SK-N-SH (cell line): ENCODE data around the gene DLL4. TPM values are rescaled to one million over a fixed set of nuclear protein-coding genes. Genes with fewer than 3 reads are reported as not detected.

Source experiments
- CTCF ChIA-PET: fragments of 300-600, 350-600 bp; formaldehyde crosslinking; extraction: SDS; loops from one replicate; lab custom pipeline; 2021; lab: Yijun Ruan, JAX
- POLR2A ChIA-PET: fragments of 350-600 bp; sonication (Branson Sonifier 250); formaldehyde crosslinking; extraction: SDS; loops from one replicate; lab custom pipeline; 2020; ENCODE audit warnings: antibody characterized with exemption, inconsistent platforms; lab: Yijun Ruan, JAX
- DNase-seq: peaks from one replicate; pipeline ENCODE4 v3.0.0; 2012
- H2AFZ ChIP-seq: fragments of 200-600 bp; sonication (generic); 2 replicates; pipeline ENCODE4 v1.8.1; 2016; ENCODE audit warnings: antibody characterized with exemption, mild to moderate bottlenecking, low read depth
- H3F3A ChIP-seq: fragments of 200-600 bp; sonication (generic); replicated peaks from 2 replicates; pipeline ENCODE3; 2016; ENCODE audit warnings: antibody characterized with exemption, mild to moderate bottlenecking; ENCODE audit not compliant: insufficient read depth
- H3K27ac ChIP-seq, 2 experiments: fragments of 200-500 bp in 1 of 2; fragments of 200-600 bp in 1 of 2; sonication (Bioruptor generic) in 1 of 2; sonication (generic), shearing (Covaris generic) in 1 of 2; 2 replicates each; pipeline versions ENCODE4 v1.5.1 to v1.6.1; 2014 to 2016; ENCODE audit warnings: low read depth in 2 of 2, inconsistent platforms in 1 of 2, low read length in 1 of 2, mild to moderate bottlenecking in 1 of 2, mixed read lengths in 1 of 2
- H3K27me3 ChIP-seq: fragments of 200-600 bp; sonication (generic), shearing (Covaris generic); 2 replicates; pipeline ENCODE4 v1.6.1; 2016; ENCODE audit warnings: mixed run types; ENCODE audit not compliant: insufficient read depth
- H3K36me3 ChIP-seq, 2 experiments: fragments of 200-500 bp in 1 of 2; fragments of 200-600 bp in 1 of 2; sonication (Bioruptor generic) in 1 of 2; sonication (generic) in 1 of 2; replicated peaks in 1 of 2; 2 replicates each; pipeline versions ENCODE3 to v1.5.1; 2014 to 2016; ENCODE audit warnings: low read length in 1 of 2, mild to moderate bottlenecking in 1 of 2; ENCODE audit not compliant: insufficient read depth in 2 of 2, control insufficient read depth in 1 of 2
- H3K4me1 ChIP-seq, 2 experiments: fragments of 200-500 bp in 1 of 2; fragments of 200-600 bp in 1 of 2; sonication (Bioruptor generic) in 1 of 2; sonication (generic), shearing (Covaris generic) in 1 of 2; 2 replicates each; pipeline versions ENCODE4 v1.5.1 to v1.6.1; 2014 to 2016; ENCODE audit warnings: low read depth in 1 of 2, low read length in 1 of 2, mixed run types in 1 of 2; ENCODE audit not compliant: insufficient read depth in 2 of 2, control insufficient read depth in 1 of 2
- H3K4me2 ChIP-seq: fragments of 200-600 bp; sonication (generic), shearing (Covaris generic); 2 replicates; pipeline ENCODE4 v1.6.1; 2017; ENCODE audit warnings: mixed run types
- H3K4me3 ChIP-seq, 2 experiments: fragments of 200-500 bp in 1 of 2; fragments of 200-600 bp in 1 of 2; sonication (Bioruptor generic) in 1 of 2; sonication (generic), shearing (Covaris generic) in 1 of 2; 2 replicates each; pipeline versions ENCODE4 v1.5.1 to v1.8.1; 2014 to 2016; ENCODE audit warnings: low read depth in 2 of 2, inconsistent platforms in 1 of 2, low read length in 1 of 2, mild to moderate bottlenecking in 1 of 2, mixed read lengths in 1 of 2, moderate library complexity in 1 of 2
- H3K79me2 ChIP-seq: fragments of 200-600 bp; sonication (generic); 2 replicates; pipeline ENCODE4 v1.8.1; 2017; ENCODE audit warnings: mild to moderate bottlenecking; ENCODE audit not compliant: insufficient read depth
- H3K9ac ChIP-seq: fragments of 200-600 bp; sonication (generic); 2 replicates; pipeline ENCODE4 v1.6.1; 2017; ENCODE audit warnings: mixed run types
- H3K9me2 ChIP-seq: fragments of 200-600 bp; sonication (generic); 2 replicates; pipeline ENCODE4 v1.6.1; 2017; ENCODE audit warnings: mixed run types
- H3K9me3 ChIP-seq: fragments of 200-600 bp; sonication (generic); 2 replicates; pipeline ENCODE4 v1.6.1; 2017; ENCODE audit warnings: mixed run types, mild to moderate bottlenecking, moderate library complexity
- H4K20me1 ChIP-seq: fragments of 200-600 bp; sonication (generic); 2 replicates; pipeline ENCODE4 v1.6.1; 2017; ENCODE audit warnings: mild to moderate bottlenecking, mixed run types; ENCODE audit not compliant: insufficient read depth
- CHD2 ChIP-seq: fragments of 150-350 bp; IDR thresholded peaks from 2 replicates; pipeline ENCODE4 v1.6.1; 2018; ENCODE audit warnings: low read length; ENCODE audit not compliant: partially characterized antibody
- ELF1 ChIP-seq: IDR thresholded peaks from 2 replicates; pipeline ENCODE4 v1.4.0; 2012
- EP300 ChIP-seq, 2 experiments: IDR thresholded peaks; 2 replicates each; pipeline versions ENCODE4 v1.4.0 to v1.6.1; 2012; ENCODE audit warnings: borderline replicate concordance in 1 of 2, low read depth in 1 of 2, low read length in 1 of 2
- FOSL2 ChIP-seq: IDR thresholded peaks from 2 replicates; pipeline ENCODE4 v1.4.0; 2012; ENCODE audit warnings: low read depth, mild to moderate bottlenecking, moderate library complexity, borderline replicate concordance
- FOXM1 ChIP-seq: IDR thresholded peaks from 2 replicates; pipeline ENCODE4 v1.4.0; 2012; ENCODE audit warnings: low read depth, mild to moderate bottlenecking
- GABPA ChIP-seq: IDR thresholded peaks from 2 replicates; pipeline ENCODE4 v1.4.0; 2012; ENCODE audit warnings: low read depth, mild to moderate bottlenecking
- GATA2 ChIP-seq: sonication (generic); formaldehyde crosslinking; IDR thresholded peaks from 2 replicates; pipeline ENCODE4 v1.5.0; 2020; ENCODE audit warnings: mild to moderate bottlenecking, missing genetic modification reagents
- JUND ChIP-seq: IDR thresholded peaks from 2 replicates; pipeline ENCODE4 v1.4.0; 2012
- NFIC ChIP-seq: IDR thresholded peaks from 2 replicates; pipeline ENCODE4 v1.4.0; 2012; ENCODE audit warnings: borderline replicate concordance
- RCOR1 ChIP-seq: fragments of 150-350 bp; IDR thresholded peaks from 2 replicates; pipeline ENCODE4 v1.6.1; 2017; ENCODE audit warnings: antibody characterized with exemption, low read length
- RFX5 ChIP-seq: IDR thresholded peaks from 2 replicates; pipeline ENCODE4 v1.6.1; 2012; ENCODE audit warnings: mild to moderate bottlenecking, improper control_type of control experiment, low read length
- RXRA ChIP-seq: IDR thresholded peaks from 2 replicates; pipeline ENCODE4 v1.4.0; 2012; ENCODE audit warnings: low read depth, mild to moderate bottlenecking, borderline replicate concordance
- SIN3A ChIP-seq: IDR thresholded peaks from 2 replicates; pipeline ENCODE4 v1.6.1; 2012; ENCODE audit warnings: low read depth, mild to moderate bottlenecking, low read length, moderate library complexity, borderline replicate concordance
- TAF1 ChIP-seq: IDR thresholded peaks from 2 replicates; pipeline ENCODE4 v1.6.1; 2012; ENCODE audit warnings: low read depth, mild to moderate bottlenecking, low read length, moderate library complexity, borderline replicate concordance
- TCF12 ChIP-seq: IDR thresholded peaks from 2 replicates; pipeline ENCODE4 v1.4.0; 2012
- TEAD4 ChIP-seq: IDR thresholded peaks from 2 replicates; pipeline ENCODE4 v1.4.0; 2012; ENCODE audit warnings: mild to moderate bottlenecking, borderline replicate concordance; ENCODE audit not compliant: insufficient read depth
- WGBS: methylation state at CpG from one replicate; pipeline ENCODE4 v1.1.6; 2017; ENCODE audit warnings: low lambda C conversion rate; 5-methylcytosine and 5-hydroxymethylcytosine counted together
- polyA plus RNA-seq, 3 experiments: library from polyadenylated mRNA; depleted of rRNA; stranded (reverse); fragments of >200 nt; gene quantifications; 2 replicates each; pipeline ENCODE4 v1.2.3, GENCODE V29; 2012
- TF ChIP-seq, protein P1 (sequence below): IDR thresholded peaks from 2 replicates; pipeline ENCODE4 v1.4.0; 2012; ENCODE audit warnings: low read depth
- TF ChIP-seq, protein P2 (sequence below): IDR thresholded peaks from 2 replicates; pipeline ENCODE4 v1.4.0; 2012; ENCODE audit warnings: low read depth, borderline replicate concordance
- TF ChIP-seq, protein P3 (sequence below): IDR thresholded peaks from 2 replicates; pipeline ENCODE4; 2012
- TF ChIP-seq, protein P4 (sequence below): fragments of 200-600 bp; sonication (generic); IDR thresholded peaks from 2 replicates; pipeline ENCODE4 v1.6.1; 2017; ENCODE audit warnings: antibody characterized with exemption, mild to moderate bottlenecking, moderate library complexity

DLL4 gene
- polyA plus RNA-seq, 1 of the 3 experiments (the other 2 are of a cell fraction), result 0.03 TPM

DNA sequence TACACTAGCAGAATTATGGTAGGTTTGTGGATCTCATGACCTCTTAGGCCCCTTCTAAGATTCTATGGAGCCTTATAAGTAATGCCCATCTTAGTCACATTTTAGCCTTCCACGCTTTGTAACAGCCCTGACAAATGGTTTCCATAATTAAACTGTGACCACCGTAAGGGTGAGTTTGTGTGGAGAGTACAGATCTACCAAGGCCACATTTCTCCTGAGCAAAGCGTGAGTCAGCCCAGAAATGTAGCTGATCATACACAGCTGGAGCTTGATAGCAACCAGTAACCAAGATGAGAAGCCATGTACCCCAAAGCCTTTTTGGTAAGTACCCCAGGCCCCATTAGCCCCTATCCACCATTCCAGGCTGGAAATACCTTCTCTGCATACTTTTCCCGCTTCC, 55.8 kb downstream of the DLL4 start:
- POLR2A ChIA-PET, result no interaction called here
- H3K4me2 ChIP-seq, result peak overlapping the region; percentile 21
- peak overlapping the region; percentile 40; the same call in 1 of the 2 replicates for H3K9ac ChIP-seq

More for the DNA sequence above, 55.8 kb downstream of the DLL4 start:
- WGBS, result 71% methylated on average over 4 of the region's 4 CpGs
- Histone ChIP-seq H3K27me3 (no peaks in the 10 kb centered on the region), H3K27ac (peak overlapping the region in 1 of 2 experiments; percentile 91; a peak in 2 of 4 replicates), H4K20me1 (no peaks in the 10 kb centered on the region), H3K36me3 (peaks cover 57 to 60% of the 10 kb centered on the region in 2 experiments), H3K79me2 (no peaks in the 10 kb centered on the region), H3K4me3 (no peak overlapping the region), H3F3A (peaks cover 52% of the 10 kb centered on the region), H3K9me2 (no peaks in the 10 kb centered on the region), H2AFZ (no peak overlapping the region), H3K4me1 (peaks cover 0 to 38% of the 10 kb centered on the region in 2 experiments; a peak in 2 of 4 replicates), H3K9me3 (no peaks in the 10 kb centered on the region)
- DNase-seq, result no peak
- CTCF ChIA-PET, result interaction anchor here (2.3 kb wide), 1 partner anchor 43 kb away, joined by 12 read pairs; no protein-coding TSS in a partner anchor
- no peak for TF ChIP-seq RCOR1
- no peak for TF ChIP-seq RXRA
- no peak for TF ChIP-seq TAF1
- TF ChIP-seq SIN3A, result no peak
- TF ChIP-seq, protein P1, sequence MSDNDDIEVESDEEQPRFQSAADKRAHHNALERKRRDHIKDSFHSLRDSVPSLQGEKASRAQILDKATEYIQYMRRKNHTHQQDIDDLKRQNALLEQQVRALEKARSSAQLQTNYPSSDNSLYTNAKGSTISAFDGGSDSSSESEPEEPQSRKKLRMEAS, result peak; percentile 20; the same call in 1 of the 2 replicates
- peak; percentile 52; the same call in 1 of the 2 replicates for TF ChIP-seq FOSL2
- no peak for TF ChIP-seq EP300 (IDR thresholded peaks at IDR 0.05; ENCODE audit: borderline replicate concordance in 1 of 2, low read depth in 1 of 2, low read length in 1 of 2)
- no peak for TF ChIP-seq NFIC
- TF ChIP-seq, protein P2, sequence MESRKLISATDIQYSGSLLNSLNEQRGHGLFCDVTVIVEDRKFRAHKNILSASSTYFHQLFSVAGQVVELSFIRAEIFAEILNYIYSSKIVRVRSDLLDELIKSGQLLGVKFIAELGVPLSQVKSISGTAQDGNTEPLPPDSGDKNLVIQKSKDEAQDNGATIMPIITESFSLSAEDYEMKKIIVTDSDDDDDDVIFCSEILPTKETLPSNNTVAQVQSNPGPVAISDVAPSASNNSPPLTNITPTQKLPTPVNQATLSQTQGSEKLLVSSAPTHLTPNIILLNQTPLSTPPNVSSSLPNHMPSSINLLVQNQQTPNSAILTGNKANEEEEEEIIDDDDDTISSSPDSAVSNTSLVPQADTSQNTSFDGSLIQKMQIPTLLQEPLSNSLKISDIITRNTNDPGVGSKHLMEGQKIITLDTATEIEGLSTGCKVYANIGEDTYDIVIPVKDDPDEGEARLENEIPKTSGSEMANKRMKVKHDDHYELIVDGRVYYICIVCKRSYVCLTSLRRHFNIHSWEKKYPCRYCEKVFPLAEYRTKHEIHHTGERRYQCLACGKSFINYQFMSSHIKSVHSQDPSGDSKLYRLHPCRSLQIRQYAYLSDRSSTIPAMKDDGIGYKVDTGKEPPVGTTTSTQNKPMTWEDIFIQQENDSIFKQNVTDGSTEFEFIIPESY, result no peak
- TF ChIP-seq ELF1, result no peak
- no peak for TF ChIP-seq CHD2
- no peak for TF ChIP-seq JUND
- no peak for TF ChIP-seq GABPA
- TF ChIP-seq, protein P3, sequence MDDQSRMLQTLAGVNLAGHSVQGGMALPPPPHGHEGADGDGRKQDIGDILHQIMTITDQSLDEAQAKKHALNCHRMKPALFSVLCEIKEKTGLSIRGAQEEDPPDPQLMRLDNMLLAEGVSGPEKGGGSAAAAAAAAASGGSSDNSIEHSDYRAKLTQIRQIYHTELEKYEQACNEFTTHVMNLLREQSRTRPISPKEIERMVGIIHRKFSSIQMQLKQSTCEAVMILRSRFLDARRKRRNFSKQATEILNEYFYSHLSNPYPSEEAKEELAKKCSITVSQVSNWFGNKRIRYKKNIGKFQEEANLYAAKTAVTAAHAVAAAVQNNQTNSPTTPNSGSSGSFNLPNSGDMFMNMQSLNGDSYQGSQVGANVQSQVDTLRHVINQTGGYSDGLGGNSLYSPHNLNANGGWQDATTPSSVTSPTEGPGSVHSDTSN, result peak; percentile 69
- peak; percentile 71 for TF ChIP-seq TCF12
- no peak for TF ChIP-seq RFX5
- no peak for TF ChIP-seq FOXM1
- no peak for TF ChIP-seq GATA2 (CRISPR knock-in tag)
- no peak for TF ChIP-seq TEAD4
- TF ChIP-seq, protein P4, sequence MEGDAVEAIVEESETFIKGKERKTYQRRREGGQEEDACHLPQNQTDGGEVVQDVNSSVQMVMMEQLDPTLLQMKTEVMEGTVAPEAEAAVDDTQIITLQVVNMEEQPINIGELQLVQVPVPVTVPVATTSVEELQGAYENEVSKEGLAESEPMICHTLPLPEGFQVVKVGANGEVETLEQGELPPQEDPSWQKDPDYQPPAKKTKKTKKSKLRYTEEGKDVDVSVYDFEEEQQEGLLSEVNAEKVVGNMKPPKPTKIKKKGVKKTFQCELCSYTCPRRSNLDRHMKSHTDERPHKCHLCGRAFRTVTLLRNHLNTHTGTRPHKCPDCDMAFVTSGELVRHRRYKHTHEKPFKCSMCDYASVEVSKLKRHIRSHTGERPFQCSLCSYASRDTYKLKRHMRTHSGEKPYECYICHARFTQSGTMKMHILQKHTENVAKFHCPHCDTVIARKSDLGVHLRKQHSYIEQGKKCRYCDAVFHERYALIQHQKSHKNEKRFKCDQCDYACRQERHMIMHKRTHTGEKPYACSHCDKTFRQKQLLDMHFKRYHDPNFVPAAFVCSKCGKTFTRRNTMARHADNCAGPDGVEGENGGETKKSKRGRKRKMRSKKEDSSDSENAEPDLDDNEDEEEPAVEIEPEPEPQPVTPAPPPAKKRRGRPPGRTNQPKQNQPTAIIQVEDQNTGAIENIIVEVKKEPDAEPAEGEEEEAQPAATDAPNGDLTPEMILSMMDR, result no peak
